ENCODE measurements around the gene ADGRF3. TPM values are rescaled to one million over a fixed set of nuclear protein-coding genes. Genes with fewer than 3 reads are reported as not detected.

ADGRF3 gene
- total RNA-seq, result 1 to 10 TPM in 1 of 6 donors, under 1 TPM in 5; 0.28 to 1.1 (median 0.57) TPM
- polyA plus RNA-seq, result 1 to 10 TPM in 1 of 2 donors, under 1 TPM in 1; 0.87 to 1.4 TPM

- intact Hi-C loops (cut with DNase I), result no loop called here
- no peaks in the 10 kb centered on the region for H3K27me3 ChIP-seq
- peak; percentile 43 to 74 (median 64) for DNase-seq
- no peaks in the 10 kb centered on the region for H3K36me3 ChIP-seq
- H3K4me1 ChIP-seq, result peaks cover 13 to 27% (median 23%) of the 10 kb centered on the region in 3 donors
- WGBS, 2 donors, result 0 to 1% methylated on average over 28 of the region's 28 CpGs
- no peak for FAIRE-seq
- peak within 1 kb of the TSS; percentile 81 to 92 (median 86) for H3K4me3 ChIP-seq
- H3K9me3 ChIP-seq, result no peaks in the 10 kb centered on the region
- TF ChIP-seq CTCF (IDR thresholded peaks at IDR 0.05), result no peak
- peak; percentile 42 to 69 (median 60) for ATAC-seq
- peak within 1 kb of the TSS; percentile 79 to 93 (median 89) for H3K27ac ChIP-seq
Measured at GRCh38 chr2:26346454-26347053, at the start of gene ADGRF3. Gene ADGRF3, minus strand, starts transcription at chr2:26346789. Its CDS starts 555 bp downstream, at chr2:26346234.

GRCh38 chr2:26395394-26395793 lies 48.8 kb upstream of the ADGRF3 start:
- no peak overlapping the region for H3K27ac ChIP-seq
- DNase-seq (no peak), ATAC-seq (no peak), FAIRE-seq (no peak)
- H3K9me3 ChIP-seq, result no peaks in the 10 kb centered on the region
- intact Hi-C loops (cut with DNase I), result no loop called here
- H3K27me3 ChIP-seq, result no peaks in the 10 kb centered on the region
- no peak for TF ChIP-seq CTCF (IDR thresholded peaks at IDR 0.05)
- H3K4me1 ChIP-seq, result no peaks in the 10 kb centered on the region
- no peaks in the 10 kb centered on the region for H3K36me3 ChIP-seq
- no peak overlapping the region for H3K4me3 ChIP-seq
- WGBS, 2 donors, result 78 to 81% methylated on average over 4 of the region's 4 CpGs

GRCh38 chr2:26394694-26395093 lies 48.1 kb upstream of the ADGRF3 start:
- DNase-seq, result no peak
- Histone ChIP-seq H3K4me1 (no peaks in the 10 kb centered on the region), H3K36me3 (no peaks in the 10 kb centered on the region), H3K9me3 (no peaks in the 10 kb centered on the region), H3K27me3 (no peaks in the 10 kb centered on the region), H3K27ac (no peak overlapping the region), H3K4me3 (no peak overlapping the region)
- ATAC-seq, result peak in 1 of 4 donors; percentile 44
- TF ChIP-seq CTCF (IDR thresholded peaks at IDR 0.05), result no peak
- intact Hi-C loops (cut with DNase I), result no loop called here
- FAIRE-seq, result no peak
- 66 to 68% methylated on average over 4 of the region's 4 CpGs for WGBS, 2 donors

GRCh38 chr2:26387189-26387588 lies 40.6 kb upstream of the ADGRF3 start:
- no peak for TF ChIP-seq CTCF (IDR thresholded peaks at IDR 0.05)
- DNase-seq (no peak), FAIRE-seq (no peak), ATAC-seq (no peak)
- Histone ChIP-seq H3K4me3 (no peak overlapping the region), H3K27ac (no peak overlapping the region), H3K4me1 (no peaks in the 10 kb centered on the region), H3K27me3 (no peaks in the 10 kb centered on the region), H3K36me3 (no peaks in the 10 kb centered on the region), H3K9me3 (no peaks in the 10 kb centered on the region)
- intact Hi-C loops (cut with DNase I), result no loop called here
- WGBS, 2 donors, result 95 to 96% methylated on average over 4 of the region's 4 CpGs

- FAIRE-seq (no peak), ATAC-seq (no peak), DNase-seq (no peak)
- no peak overlapping the region for H3K4me3 ChIP-seq
- no peaks in the 10 kb centered on the region for H3K4me1 ChIP-seq
- H3K36me3 ChIP-seq, result no peaks in the 10 kb centered on the region
- H3K27ac ChIP-seq, result no peak overlapping the region
- TF ChIP-seq CTCF (IDR thresholded peaks at IDR 0.05), result no peak
- H3K27me3 ChIP-seq, result no peaks in the 10 kb centered on the region
- intact Hi-C loops (cut with DNase I), result no loop called here
- no peaks in the 10 kb centered on the region for H3K9me3 ChIP-seq
Measured at GRCh38 chr2:26384597-26384996, 38.0 kb upstream of the ADGRF3 start.

Measured in pancreas (tissue), 10 donors.